Stimulated activated CD8-positive, alpha-beta memory T cell treated with anti-CD3 and anti-CD28 coated beads, Interleukin-2, amount 100 ng/mL, for 48 hours (primary cell): ENCODE data around the gene GJC1.

Source experiments
- DNase-seq, 2 donors: peaks; one replicate each; pipeline ENCODE4 v3.0.0-alpha.2; 2020; ENCODE audit warnings: low read depth in 2 of 2

GJC1 gene

GRCh38 chr17:44829523-44830358, at the start of gene GJC1:
Gene GJC1 (minus strand): TSS chr17:44830287. CDS start chr17:44805817, 24,470 bp downstream.
- DNase-seq: peak in 1 of 2 donors; percentile 1

GRCh38 chr17:44879376-44879775, 49.3 kb upstream of the GJC1 start:
- no peak for DNase-seq

- no peak for DNase-seq
These were observed 48.6 kb upstream of the GJC1 start for GRCh38 chr17:44878627-44879221.

- DNase-seq: no peak
These were observed 47.0 kb upstream of the GJC1 start for GRCh38 chr17:44877121-44877520.

- no peak for DNase-seq
These were observed 45.7 kb upstream of the GJC1 start for GRCh38 chr17:44875761-44876160.

- DNase-seq: no peak
These were observed 42.2 kb upstream of the GJC1 start for GRCh38 chr17:44872131-44872768.

- no peak for DNase-seq
These were observed 41.5 kb upstream of the GJC1 start for GRCh38 chr17:44871556-44871955.

GRCh38 chr17:44867841-44868240, 37.8 kb upstream of the GJC1 start:
- no peak for DNase-seq

GRCh38 chr17:44865931-44866330, 35.8 kb upstream of the GJC1 start:
- DNase-seq: no peak

- DNase-seq: peak; percentile 12 to 35
These were observed 35.2 kb upstream of the GJC1 start for GRCh38 chr17:44865231-44865660.

GRCh38 chr17:44864831-44865230, 34.7 kb upstream of the GJC1 start:
- no peak for DNase-seq

- no peak for DNase-seq
These were observed 33.2 kb upstream of the GJC1 start for GRCh38 chr17:44863061-44863918.

- no peak for DNase-seq
These were observed 32.3 kb upstream of the GJC1 start for GRCh38 chr17:44862278-44862914.

- no peak for DNase-seq
These were observed 29.6 kb upstream of the GJC1 start for GRCh38 chr17:44859701-44860100.

GRCh38 chr17:44854192-44854591, 24.1 kb upstream of the GJC1 start:
- DNase-seq: no peak

GRCh38 chr17:44850612-44851011, 20.5 kb upstream of the GJC1 start:
- no peak for DNase-seq

GRCh38 chr17:44850025-44850424, 19.9 kb upstream of the GJC1 start:
- DNase-seq: no peak

- DNase-seq: no peak
These were observed 18.9 kb upstream of the GJC1 start for GRCh38 chr17:44848961-44849489.

GRCh38 chr17:44848257-44848795, 18.2 kb upstream of the GJC1 start:
- no peak for DNase-seq

GRCh38 chr17:44847586-44847985, 17.5 kb upstream of the GJC1 start, which contains the start of gene HIGD1B:
Gene HIGD1B (plus strand): TSS chr17:44847883. CDS start chr17:44848153, 270 bp downstream.
- no peak for DNase-seq

GRCh38 chr17:44846206-44846605, 16.1 kb upstream of the GJC1 start:
- DNase-seq: no peak
